ENCODE measurements around the gene AADACL3.

AADACL3 gene

DNA sequence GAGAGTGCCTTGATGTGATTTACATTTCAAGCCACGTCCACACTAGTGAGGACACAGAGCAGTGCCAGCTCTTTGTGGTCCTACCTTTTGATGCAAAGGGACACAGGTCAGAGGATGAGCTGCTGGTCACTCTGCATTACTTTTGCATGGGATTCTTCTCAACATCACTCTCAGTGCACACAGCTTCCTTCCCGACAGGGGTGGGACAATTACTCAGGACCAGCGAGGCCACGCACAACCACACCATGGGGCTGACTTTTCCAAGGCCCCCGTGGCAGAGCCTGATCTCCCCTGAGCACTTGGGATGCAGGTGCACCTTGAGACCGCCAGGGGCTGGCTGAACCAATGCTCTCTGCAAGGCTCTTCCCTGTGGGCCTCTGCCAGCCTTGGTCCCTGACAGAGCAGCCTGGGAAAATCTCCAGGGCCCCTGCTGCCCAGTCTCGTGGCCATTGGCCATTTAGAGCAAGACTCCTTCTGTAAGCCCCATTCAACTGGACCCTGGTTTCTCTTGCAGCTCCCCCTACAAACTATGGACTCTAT is 44.4 kb downstream of the AADACL3 start:
- intact Hi-C loops (cut with DNase I): no loop called here

DNA sequence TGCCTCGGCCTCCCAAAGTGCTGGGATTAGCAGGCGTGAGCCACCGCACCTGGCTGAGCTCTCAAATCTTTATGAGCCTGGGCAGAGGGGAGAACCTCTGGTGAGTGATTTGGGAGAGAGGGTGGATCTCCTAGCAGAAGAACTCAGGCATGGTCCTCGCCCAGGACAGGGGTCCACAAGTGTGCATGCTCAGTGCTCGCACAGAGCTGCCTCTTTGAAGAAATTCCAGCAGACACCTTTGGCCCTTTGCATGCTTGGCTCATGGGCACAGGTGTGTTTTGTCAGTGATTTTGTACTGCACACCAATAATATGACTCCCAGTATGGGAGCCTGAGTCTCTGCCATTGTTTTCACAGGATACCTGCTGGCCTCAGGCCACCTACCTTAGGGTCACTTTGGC is 45.9 kb downstream of the AADACL3 start:
- intact Hi-C loops (cut with DNase I): no loop called here
- DNase-seq: no peak

More for the DNA sequence above, 44.4 kb downstream of the AADACL3 start:
- DNase-seq: no peak

- intact Hi-C loops (cut with DNase I): no loop called here
- DNase-seq: no peak
Observed at GRCh38 chr1:12762766-12763165, 46.9 kb downstream of the AADACL3 start.

- no peak for DNase-seq
- intact Hi-C loops (cut with DNase I): no loop called here
Observed at GRCh38 chr1:12763479-12763878, 47.6 kb downstream of the AADACL3 start.

GRCh38 chr1:12764016-12764415 is 48.1 kb downstream of the AADACL3 start:
- no peak for DNase-seq
- intact Hi-C loops (cut with DNase I): no loop called here

GRCh38 chr1:12769031-12769430 is 53.1 kb downstream of the AADACL3 start:
- DNase-seq: no peak
- intact Hi-C loops (cut with DNase I): no loop called here

- no peak for DNase-seq
- intact Hi-C loops (cut with DNase I): no loop called here
Observed at GRCh38 chr1:12769976-12770505, 54.1 kb downstream of the AADACL3 start.

GRCh38 chr1:12770620-12771019 is 54.7 kb downstream of the AADACL3 start:
- no peak for DNase-seq
- intact Hi-C loops (cut with DNase I): no loop called here

DNA sequence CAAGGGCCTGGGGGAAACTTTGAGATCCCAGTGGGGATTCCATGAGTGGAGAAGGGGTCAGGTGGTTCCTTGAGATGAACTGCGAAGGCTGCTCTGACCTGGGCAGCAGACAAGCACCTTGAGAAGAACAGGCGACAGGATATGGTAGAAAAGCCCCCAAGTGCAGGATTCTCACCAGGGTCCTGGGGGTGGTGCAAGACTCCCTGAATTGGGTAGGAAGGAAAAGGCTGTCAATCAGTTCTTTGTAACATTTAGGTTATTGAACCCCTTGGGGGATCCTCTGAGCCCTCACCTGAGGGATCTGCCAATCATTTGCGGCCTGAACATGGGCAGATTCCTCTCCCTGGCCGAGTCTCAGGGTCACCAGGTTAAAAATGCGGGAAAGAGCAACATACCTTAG is 55.3 kb downstream of the AADACL3 start:
- no peak for DNase-seq
- intact Hi-C loops (cut with DNase I): no loop called here

- intact Hi-C loops (cut with DNase I): no loop called here
Observed at GRCh38 chr1:12772520-12772919, 56.6 kb downstream of the AADACL3 start.

GRCh38 chr1:12773438-12773837 is 57.5 kb downstream of the AADACL3 start, which contains the start of gene PRAMEF12:
TSS of gene PRAMEF12 (plus strand) at chr1:12773738. CDS start at chr1:12774868, 1,130 bp downstream.
- intact Hi-C loops (cut with DNase I): no loop called here
- no peak for DNase-seq

More at GRCh38 chr1:12772520-12772919, 56.6 kb downstream of the AADACL3 start:
- no peak for DNase-seq

DNA sequence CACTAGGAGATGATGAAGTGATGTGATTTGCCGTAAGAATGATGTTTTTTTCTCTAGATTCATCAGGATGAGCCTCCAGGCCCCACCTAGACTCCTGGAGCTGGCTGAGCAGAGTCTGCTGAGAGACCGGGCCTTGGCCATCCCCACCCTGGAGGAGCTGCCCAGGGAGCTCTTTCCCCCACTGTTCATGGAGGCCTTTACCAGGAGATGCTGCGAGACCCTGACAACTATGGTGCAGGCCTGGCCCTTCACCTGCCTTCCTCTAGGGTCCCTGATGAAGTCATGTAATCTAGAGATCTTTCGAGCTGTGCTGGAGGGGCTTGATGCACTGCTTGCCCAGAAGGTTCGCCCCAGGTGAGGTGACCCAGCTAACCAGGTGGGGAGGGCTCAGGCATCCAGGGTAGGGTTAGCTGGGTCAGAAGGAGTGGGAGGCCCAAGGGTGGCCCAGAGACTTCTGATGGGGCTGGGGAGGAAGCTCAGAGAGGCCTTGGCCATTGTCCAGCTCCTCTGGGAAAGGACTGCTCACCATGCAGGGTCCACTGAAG is 59.0 kb downstream of the AADACL3 start:
- DNase-seq: no peak
- intact Hi-C loops (cut with DNase I): no loop called here

DNA sequence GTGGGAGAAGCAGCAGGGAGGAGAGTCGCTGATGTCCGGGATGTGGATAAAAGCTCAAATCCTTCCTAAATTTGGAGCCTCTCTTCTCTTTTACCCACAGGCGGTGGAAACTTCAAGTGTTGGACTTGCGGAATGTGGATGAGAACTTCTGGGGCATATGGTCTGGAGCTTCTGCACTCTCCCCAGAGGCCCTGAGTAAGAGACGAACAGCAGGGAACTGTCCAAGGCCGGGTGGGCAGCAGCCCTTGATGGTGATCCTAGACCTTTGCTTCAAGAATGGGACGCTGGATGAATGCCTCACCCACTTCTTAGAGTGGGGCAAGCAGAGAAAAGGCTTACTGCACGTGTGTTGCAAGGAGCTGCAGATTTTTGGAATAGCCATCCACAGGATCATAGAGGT is 59.5 kb downstream of the AADACL3 start:
- DNase-seq: no peak
- intact Hi-C loops (cut with DNase I): no loop called here

DNA sequence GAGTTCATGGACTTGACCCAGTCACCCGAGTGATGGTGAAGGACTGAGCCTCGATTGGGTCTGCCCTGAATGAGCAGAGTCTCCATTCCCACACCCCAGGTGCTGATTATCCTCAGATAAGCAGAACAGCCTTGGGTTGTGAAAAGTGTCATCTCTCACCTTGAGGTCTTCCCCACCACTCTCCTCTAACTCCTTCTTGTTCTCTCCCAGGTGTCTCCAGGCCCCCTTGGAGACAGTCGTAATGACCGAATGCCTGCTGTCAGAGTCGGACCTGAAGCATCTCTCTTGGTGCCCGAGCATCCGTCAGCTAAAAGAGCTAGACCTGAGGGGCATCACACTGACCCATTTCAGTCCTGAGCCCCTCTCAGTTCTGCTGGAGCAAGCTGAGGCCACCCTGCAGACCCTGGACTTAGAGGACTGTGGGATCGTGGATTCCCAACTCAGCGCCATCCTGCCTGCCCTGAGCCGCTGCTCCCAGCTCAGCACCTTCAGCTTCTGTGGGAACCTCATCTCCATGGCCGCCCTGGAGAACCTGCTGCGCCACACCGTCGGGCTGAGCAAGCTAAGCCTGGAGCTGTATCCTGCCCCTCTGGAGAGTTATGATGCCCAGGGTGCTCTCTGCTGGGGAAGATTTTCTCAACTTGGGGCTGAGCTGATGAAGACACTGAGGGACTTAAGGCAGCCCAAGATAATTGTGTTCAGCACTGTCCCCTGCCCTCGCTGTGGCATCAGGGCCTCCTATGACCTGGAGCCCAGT is 61.1 kb downstream of the AADACL3 start:
- intact Hi-C loops (cut with DNase I): no loop called here
- DNase-seq: no peak

Data from head of caudate nucleus (tissue), 42 donors.